ENCODE results near the gene CBFB.
A peak's percentile ranks its signal among the peaks of the same experiment; 100 is the strongest.
"Not testable (repeated sequence)": the region's sequence is repeated elsewhere in the genome, so short reads cannot be mapped to it uniquely, and the experiment has no call there.

The CBFB gene

GRCh38 chr16:67028696-67029253 lies at the start of gene CBFB:
Gene CBFB (plus strand): TSS chr16:67029149. CDS start chr16:67029408, 259 bp downstream.
- peak; percentile 87 for DNase-seq (ENCODE audit: low read depth in 2 of 2)

GRCh38 chr16:66983033-66983432 lies 45.9 kb upstream of the CBFB start:
- DNase-seq (ENCODE audit: low read depth in 2 of 2): no peak

DNA sequence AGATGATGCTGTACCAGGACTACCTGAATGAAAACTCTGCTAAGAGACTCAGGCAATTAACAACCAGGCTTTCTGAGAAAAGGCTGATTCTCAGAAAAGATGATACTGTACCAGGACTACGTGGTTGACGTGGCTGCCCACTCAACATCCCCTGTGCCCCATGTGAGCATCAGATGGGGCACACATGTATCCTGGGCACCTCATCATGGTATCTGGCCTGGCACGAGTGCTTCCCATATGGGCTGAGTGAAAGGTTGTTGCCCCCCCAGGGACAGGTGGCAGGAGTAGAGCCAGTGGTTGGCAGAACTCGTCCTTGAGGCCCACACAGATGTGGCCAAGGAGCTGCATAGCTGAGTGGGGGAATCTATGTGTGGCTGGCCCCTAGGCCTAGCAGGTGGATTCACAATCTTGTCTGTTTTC lies 44.0 kb upstream of the CBFB start:
- peak; percentile 67 to 69 for DNase-seq (ENCODE audit: low read depth in 2 of 2)

- DNase-seq (ENCODE audit: low read depth in 2 of 2): no peak
Observed at GRCh38 chr16:66986559-66986958, 42.4 kb upstream of the CBFB start.

DNA sequence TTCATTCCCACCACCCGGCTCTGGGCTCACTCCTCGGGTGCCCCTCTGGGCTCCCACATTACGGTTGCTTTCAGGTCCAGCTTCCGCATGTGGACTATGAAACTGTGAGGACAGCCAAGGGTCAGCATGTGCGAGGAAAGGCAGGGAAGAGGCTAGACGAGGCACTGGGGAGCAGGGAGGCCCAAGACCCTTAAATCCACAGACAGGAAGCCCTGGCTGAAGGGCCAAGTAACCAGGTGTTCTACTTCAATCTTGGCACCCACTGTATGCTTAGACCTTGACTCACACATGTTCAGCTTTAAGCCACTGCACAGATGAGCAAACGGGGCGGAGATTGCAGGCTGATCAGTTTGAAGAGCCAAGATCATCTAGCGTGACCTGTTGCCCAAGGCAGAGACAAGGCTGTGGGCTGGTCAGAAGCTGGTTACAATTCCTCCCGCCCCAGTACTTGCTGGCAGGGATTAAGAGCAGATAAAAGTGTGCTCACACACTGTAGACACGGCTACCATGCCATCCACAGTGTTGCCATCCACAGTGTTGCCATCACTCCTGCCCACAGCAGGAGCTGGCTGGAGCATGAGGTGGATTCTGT lies 40.7 kb upstream of the CBFB start, which contains the start of gene CES4A:
TSS of gene CES4A (plus strand) at position 393 of the 592 bp plus-strand sequence. CDS start at position 577, 184 bp downstream.
- no peak for DNase-seq (ENCODE audit: low read depth in 2 of 2)

- no peak for DNase-seq (ENCODE audit: low read depth in 2 of 2)
Observed at GRCh38 chr16:66991545-66992077, 37.3 kb upstream of the CBFB start.

DNA sequence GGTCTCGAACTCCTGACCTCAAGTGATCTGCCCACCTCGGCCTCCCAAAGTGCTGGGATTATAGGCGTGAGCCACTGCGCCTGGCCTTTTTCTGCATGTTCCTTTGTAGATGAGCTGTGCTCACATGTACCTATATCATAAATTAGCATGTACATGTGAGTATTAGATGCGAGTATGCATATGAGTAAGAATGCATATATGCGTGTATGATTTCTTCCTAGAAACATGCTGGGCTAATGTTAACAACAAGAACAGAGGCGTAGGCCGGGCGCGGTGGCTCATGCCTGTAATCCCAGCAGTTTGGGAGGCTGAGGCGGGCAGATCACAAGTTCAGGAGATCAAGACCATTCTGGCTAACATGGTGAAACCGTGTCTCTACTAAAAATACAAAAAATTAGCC lies 35.4 kb upstream of the CBFB start:
- not testable (repeated sequence) for DNase-seq (ENCODE audit: low read depth in 2 of 2)

- no peak for DNase-seq (ENCODE audit: low read depth in 2 of 2)
Observed at GRCh38 chr16:66996324-66996982, 32.5 kb upstream of the CBFB start.

GRCh38 chr16:66996983-66997358 lies 32.0 kb upstream of the CBFB start:
- no peak for DNase-seq (ENCODE audit: low read depth in 2 of 2)

DNA sequence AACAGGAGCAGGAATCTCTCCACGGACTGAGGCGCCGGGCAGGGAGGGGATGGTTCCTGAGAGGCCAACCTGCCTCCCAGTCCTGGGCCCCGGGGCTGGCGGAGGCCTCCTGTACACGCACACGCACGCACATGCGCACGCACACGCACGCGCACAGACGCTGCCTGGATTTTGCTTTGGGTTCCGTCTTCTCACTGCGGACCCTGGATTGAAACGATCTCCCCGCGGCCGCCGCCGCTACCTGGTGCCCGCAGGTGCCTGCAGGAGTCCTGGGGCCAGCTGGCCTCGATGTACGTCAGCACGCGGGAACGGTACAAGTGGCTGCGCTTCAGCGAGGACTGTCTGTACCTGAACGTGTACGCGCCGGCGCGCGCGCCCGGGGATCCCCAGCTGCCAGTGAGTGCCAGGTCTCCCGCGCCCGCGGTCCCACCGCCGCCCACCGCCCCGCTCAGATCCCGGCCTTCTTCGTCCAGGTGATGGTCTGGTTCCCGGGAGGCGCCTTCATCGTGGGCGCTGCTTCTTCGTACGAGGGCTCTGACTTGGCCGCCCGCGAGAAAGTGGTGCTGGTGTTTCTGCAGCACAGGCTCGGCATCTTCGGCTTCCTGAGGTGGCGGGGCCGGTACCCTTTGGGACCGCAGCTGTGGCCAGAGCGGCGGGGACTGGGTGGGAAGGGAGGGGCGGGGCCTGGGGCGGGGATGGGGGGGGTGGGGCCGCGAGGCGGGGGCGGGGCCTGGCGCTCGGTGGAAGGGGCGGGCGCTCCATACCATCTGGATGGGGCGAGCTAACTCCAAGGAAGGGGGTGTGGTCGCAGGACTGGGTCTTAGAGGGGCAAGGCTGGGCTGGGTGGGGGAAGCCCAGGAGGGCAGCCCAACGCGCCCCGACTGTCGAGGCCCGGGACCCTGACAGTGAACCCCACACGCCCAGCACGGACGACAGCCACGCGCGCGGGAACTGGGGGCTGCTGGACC lies 28.3 kb upstream of the CBFB start:
- DNase-seq (ENCODE audit: low read depth in 2 of 2): peak in 1 of 2 donors; percentile 45

DNA sequence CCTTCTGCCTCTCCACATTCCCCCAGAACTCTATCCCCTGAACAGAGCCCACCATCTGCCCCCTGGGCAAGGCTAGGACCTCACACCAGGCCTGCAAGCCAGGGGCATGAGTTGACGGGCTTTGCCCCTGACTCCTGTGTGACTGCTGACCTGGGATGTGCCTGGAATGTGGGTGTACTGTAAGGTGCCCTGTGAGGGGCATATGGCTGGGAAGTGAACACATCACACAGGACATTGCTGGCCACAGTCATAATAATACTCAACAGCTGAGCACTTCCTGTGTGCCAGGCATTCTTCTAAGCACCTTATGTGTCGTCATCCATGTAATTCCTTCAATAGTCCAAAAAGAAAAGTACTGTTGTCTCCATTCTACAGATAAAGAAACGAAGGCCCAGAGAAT lies 27.2 kb upstream of the CBFB start:
- DNase-seq (ENCODE audit: low read depth in 2 of 2): no peak

GRCh38 chr16:67006930-67007658 lies 21.9 kb upstream of the CBFB start:
- no peak for DNase-seq (ENCODE audit: low read depth in 2 of 2)

DNA sequence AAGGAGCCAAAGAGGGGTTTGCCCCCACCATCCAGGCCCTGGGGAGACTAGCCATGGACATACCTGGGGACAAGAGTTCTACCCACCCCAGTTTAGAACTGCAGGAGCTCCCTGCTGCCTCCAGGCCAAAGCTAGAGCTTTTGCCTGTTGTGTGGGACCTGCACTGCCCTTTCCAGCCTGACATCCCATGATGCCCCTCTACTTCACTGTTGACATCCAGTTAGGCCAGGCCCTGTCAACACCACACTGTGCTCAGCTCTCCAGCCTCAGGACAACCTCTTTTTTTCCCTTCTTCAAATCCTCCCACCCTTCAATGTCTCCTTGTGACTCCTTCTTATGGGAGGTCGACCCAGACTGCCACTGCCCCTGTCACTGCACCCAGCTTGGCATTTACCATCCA lies 19.8 kb upstream of the CBFB start:
- DNase-seq (ENCODE audit: low read depth in 2 of 2): no peak

- DNase-seq (ENCODE audit: low read depth in 2 of 2): no peak
Observed at GRCh38 chr16:67011274-67011673, 17.7 kb upstream of the CBFB start.

- DNase-seq (ENCODE audit: low read depth in 2 of 2): no peak
Observed at GRCh38 chr16:67013233-67013822, 15.6 kb upstream of the CBFB start.

GRCh38 chr16:67013823-67014633 lies 14.9 kb upstream of the CBFB start:
- DNase-seq (ENCODE audit: low read depth in 2 of 2): peak; percentile 70 to 82

DNA sequence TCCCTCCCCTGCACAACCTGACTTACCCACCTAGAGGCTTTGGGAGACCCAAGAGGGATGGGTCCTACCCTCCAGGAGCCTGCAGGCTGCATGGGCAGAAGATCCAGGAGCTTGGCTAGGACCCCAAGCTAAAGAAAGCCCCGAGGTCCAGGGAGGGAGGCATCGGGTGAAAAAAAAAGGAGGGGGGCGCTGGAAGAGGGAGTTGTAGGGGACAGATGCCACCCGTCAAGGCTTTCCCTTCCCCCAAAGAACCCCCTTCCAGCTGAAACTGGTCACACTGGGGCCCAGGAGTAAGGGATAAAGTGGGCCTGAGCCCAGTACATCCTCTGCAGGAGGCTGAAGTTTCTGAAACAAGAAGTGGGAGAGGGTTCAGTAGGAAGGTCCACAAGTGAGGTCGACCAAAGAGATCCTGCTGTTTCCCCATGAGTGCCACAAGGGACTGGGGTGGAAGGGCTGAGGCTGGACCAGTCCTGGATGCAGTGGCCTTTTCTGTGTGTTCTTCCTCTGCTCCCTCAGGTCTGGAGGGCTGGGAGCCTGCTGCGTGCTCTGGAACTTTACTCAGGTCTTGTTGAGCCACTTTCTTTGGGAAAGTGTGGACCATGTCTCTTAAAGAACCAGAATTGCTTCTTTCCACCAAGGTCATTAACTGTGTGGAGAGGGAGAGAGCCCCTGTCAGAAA lies 14.2 kb upstream of the CBFB start:
- DNase-seq (ENCODE audit: low read depth in 2 of 2): no peak

DNA sequence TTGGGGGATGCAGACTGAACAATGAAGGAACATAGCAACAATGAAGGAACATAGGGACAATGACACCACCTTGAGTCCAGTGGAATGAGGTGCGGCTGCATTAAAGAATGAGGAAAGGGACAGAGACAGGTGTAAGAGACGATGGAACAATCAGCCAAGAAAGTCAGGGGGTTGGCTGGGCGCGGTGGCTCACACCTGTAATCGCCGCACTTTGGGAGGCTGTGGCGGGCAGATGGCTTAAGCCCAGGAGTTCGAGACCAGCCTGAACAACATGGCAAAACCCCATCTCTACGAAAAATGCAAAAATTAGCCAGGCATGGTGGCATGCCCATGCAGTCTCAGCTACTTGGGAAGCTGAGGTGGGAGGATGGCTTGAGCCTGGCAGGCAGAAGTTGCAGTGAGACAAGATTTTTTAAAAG lies 13.6 kb upstream of the CBFB start:
- no peak for DNase-seq (ENCODE audit: low read depth in 2 of 2)

DNA sequence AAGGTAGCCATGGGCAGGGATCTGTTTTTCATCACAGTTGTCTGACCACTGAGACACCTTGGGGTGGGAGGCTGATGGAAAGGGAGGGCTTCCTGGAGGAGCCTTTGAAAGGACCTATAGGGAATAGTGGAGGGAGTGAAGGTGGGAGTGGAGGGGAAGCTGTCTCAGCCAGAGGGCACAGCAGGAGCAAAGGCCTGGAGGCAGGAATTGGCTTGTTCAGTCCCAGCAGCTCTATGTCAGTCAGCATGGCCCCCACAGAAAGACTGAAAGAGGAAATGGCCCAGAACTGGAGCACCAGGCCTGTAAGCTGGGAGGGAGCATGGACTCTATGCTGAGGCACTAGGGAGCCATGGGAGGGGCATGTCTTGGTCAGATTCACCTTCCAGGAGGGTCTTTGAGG lies 12.8 kb upstream of the CBFB start:
- no peak for DNase-seq (ENCODE audit: low read depth in 2 of 2)

Measured in stimulated activated CD4-positive, alpha-beta T cell treated with anti-CD3 and anti-CD28 coated beads, Interleukin-15, amount 100 ng/mL, for 48 hours (primary cell).